Muscle layer of duodenum (tissue), 2 donors: ENCODE measurements around the gene NSA2.

ENCODE experiments used
- H3K27ac ChIP-seq: one replicate; pipeline ENCODE4 v1.7.0; 2013; ENCODE audit warnings: mild to moderate bottlenecking, low read length
- H3K27me3 ChIP-seq: one replicate; pipeline ENCODE4 v1.7.0; 2013; ENCODE audit warnings: low read depth, mild to moderate bottlenecking, control low read depth, low read length
- H3K36me3 ChIP-seq, 2 donors: one replicate each; pipeline ENCODE4 v1.7.0; 2013; ENCODE audit warnings: low read length in 2 of 2, control low read depth in 1 of 2, mild to moderate bottlenecking in 1 of 2; ENCODE audit not compliant: insufficient read depth in 2 of 2, control insufficient read depth in 1 of 2
- H3K4me1 ChIP-seq, 2 donors: one replicate each; pipeline ENCODE4 v1.7.0; 2013; ENCODE audit warnings: low read length in 2 of 2, mild to moderate bottlenecking in 2 of 2, control low read depth in 1 of 2, moderate library complexity in 1 of 2; ENCODE audit not compliant: insufficient read depth in 2 of 2, control insufficient read depth in 1 of 2
- H3K4me3 ChIP-seq, 2 donors: one replicate each; pipeline ENCODE4 v1.7.0; 2013; ENCODE audit warnings: low read length in 2 of 2, low read depth in 1 of 2, mild to moderate bottlenecking in 1 of 2
- H3K9me3 ChIP-seq, 2 donors: one replicate each; pipeline ENCODE4 v1.7.0; 2013; ENCODE audit warnings: low read length in 2 of 2, control low read depth in 1 of 2, mild to moderate bottlenecking in 1 of 2; ENCODE audit not compliant: control insufficient read depth in 1 of 2
- donor health status: healthy.

Gene NSA2

GRCh38 chr5:74816875-74817274 lies 49.8 kb downstream of the NSA2 start:
- no peak overlapping the region for H3K4me3 ChIP-seq
- no peaks in the 10 kb centered on the region for H3K4me1 ChIP-seq

GRCh38 chr5:74822288-74822687 lies 55.2 kb downstream of the NSA2 start:
- Histone ChIP-seq H3K4me3 (no peak overlapping the region), H3K36me3 (no peaks in the 10 kb centered on the region), H3K27me3 (no peaks in the 10 kb centered on the region), H3K4me1 (no peaks in the 10 kb centered on the region), H3K9me3 (no peaks in the 10 kb centered on the region), H3K27ac (no peak overlapping the region)

More at GRCh38 chr5:74816875-74817274, 49.8 kb downstream of the NSA2 start:
- H3K9me3 ChIP-seq: no peaks in the 10 kb centered on the region
- no peak overlapping the region for H3K27ac ChIP-seq
- no peaks in the 10 kb centered on the region for H3K27me3 ChIP-seq
- no peaks in the 10 kb centered on the region for H3K36me3 ChIP-seq

GRCh38 chr5:74829413-74829812 lies 62.4 kb downstream of the NSA2 start:
- Histone ChIP-seq H3K4me1 (no peaks in the 10 kb centered on the region), H3K4me3 (no peak overlapping the region), H3K9me3 (no peaks in the 10 kb centered on the region), H3K36me3 (no peaks in the 10 kb centered on the region), H3K27me3 (no peaks in the 10 kb centered on the region), H3K27ac (no peak overlapping the region)
